Putamen (tissue), 1 donor: ENCODE data around the gene STRADB.
"Not testable (repeated sequence)": the region's sequence is repeated elsewhere in the genome, so short reads cannot be mapped to it uniquely, and the experiment has no call there.

Source experiments
- DNase-seq: peaks from one replicate; pipeline ENCODE4 v3.0.0-alpha.2; 2016; ENCODE audit warnings: low spot score

Gene STRADB

GRCh38 chr2:201451292-201452057, at the start of gene STRADB, which contains the start of gene TRAK2:
Gene STRADB (plus strand): TSS chr2:201451740. CDS start chr2:201454841, 3,101 bp downstream.
Gene TRAK2 (minus strand): TSS chr2:201451458. CDS start chr2:201420507, 30,951 bp downstream.
- DNase-seq = peak; percentile 97

- no peak for DNase-seq
Measured at GRCh38 chr2:201401815-201402214, 49.7 kb upstream of the STRADB start.

- no peak for DNase-seq
Measured at GRCh38 chr2:201402651-201403562, 48.6 kb upstream of the STRADB start.

- DNase-seq = no peak
Measured at GRCh38 chr2:201403880-201404279, 47.7 kb upstream of the STRADB start.

- DNase-seq = no peak
Measured at GRCh38 chr2:201404699-201405280, 46.8 kb upstream of the STRADB start.

- DNase-seq = no peak
Measured at GRCh38 chr2:201406077-201406662, 45.4 kb upstream of the STRADB start.

- DNase-seq = no peak
Measured at GRCh38 chr2:201407265-201407664, 44.3 kb upstream of the STRADB start.

- no peak for DNase-seq
Measured at GRCh38 chr2:201408931-201409330, 42.6 kb upstream of the STRADB start.

- no peak for DNase-seq
Measured at GRCh38 chr2:201411421-201411820, 40.1 kb upstream of the STRADB start.

- no peak for DNase-seq
Measured at GRCh38 chr2:201413143-201413542, 38.4 kb upstream of the STRADB start.

GRCh38 chr2:201413552-201413951, 38.0 kb upstream of the STRADB start:
- no peak for DNase-seq

- no peak for DNase-seq
Measured at GRCh38 chr2:201414099-201415023, 37.2 kb upstream of the STRADB start.

- no peak for DNase-seq
Measured at GRCh38 chr2:201415149-201415548, 36.4 kb upstream of the STRADB start.

GRCh38 chr2:201419057-201419635, 32.4 kb upstream of the STRADB start:
- no peak for DNase-seq

- DNase-seq = no peak
Measured at GRCh38 chr2:201419986-201420385, 31.6 kb upstream of the STRADB start.

GRCh38 chr2:201420442-201421113, 31.0 kb upstream of the STRADB start:
- no peak for DNase-seq

- no peak for DNase-seq
Measured at GRCh38 chr2:201425952-201426351, 25.6 kb upstream of the STRADB start.

- not testable (repeated sequence) for DNase-seq
Measured at GRCh38 chr2:201428366-201428765, 23.2 kb upstream of the STRADB start.

GRCh38 chr2:201429835-201430234, 21.7 kb upstream of the STRADB start:
- DNase-seq = not testable (repeated sequence)

- DNase-seq = not testable (repeated sequence)
Measured at GRCh38 chr2:201430322-201430721, 21.2 kb upstream of the STRADB start.
